Heart left ventricle (tissue), 13 donors: ENCODE data around the gene MAPK4.

Experiments used
- POLR2A ChIP-seq, 2 donors: fragments of 450-650 bp; IDR thresholded peaks; one replicate each; pipeline ENCODE4 v1.6.1; 2017; ENCODE audit warnings: antibody characterized with exemption in 2 of 2, mild to moderate bottlenecking in 2 of 2, moderate library complexity in 2 of 2
- TF ChIP-seq, protein P1 (sequence below), 12 donors: fragments of 200-600 bp; sonication (generic) in 4 of 12; IDR thresholded peaks; one replicate each; pipeline versions ENCODE4 v1.5.0 to v1.8.0; 2018 to 2022; ENCODE audit warnings: antibody characterized with exemption in 12 of 12, mild to moderate bottlenecking in 5 of 12
- donor health status: ischemic (EF 13 %, LVEDD 7.1; RV severe dilation, severe dysfunction).
- donor health status: DM: no; HTN: yes; CAD: no.
- donor health status: DM: no; HTN: no; CAD: no.
- donor health status: ischemic (EF 25% LVEDD 6.9; RV normal size, moderate dysfunction).
- donor health status: ischemic (EF 25% LVEDD 5.7; RV mildly dilated, moderate dysfunction).
- donor health status: ischemic (EF 35%, LVEDD 5.7; RV mildly dilated, moderate dysfunction).
- donor health status: nonischemic (EF 11% LVEDD 7.7; RV severe dilation, severe dysfunction).
- donor health status: DM: yes; HTN: yes; CAD: no.
- donor health status: PGD.
- donor health status: ischemic (EF 29% LVEDD 5.4; RV normal size, mild dysfunction).
- donor health status: nonischemic (EF 23%, LVEDD 6.1; RV moderate dilation, normal function).

DNA sequence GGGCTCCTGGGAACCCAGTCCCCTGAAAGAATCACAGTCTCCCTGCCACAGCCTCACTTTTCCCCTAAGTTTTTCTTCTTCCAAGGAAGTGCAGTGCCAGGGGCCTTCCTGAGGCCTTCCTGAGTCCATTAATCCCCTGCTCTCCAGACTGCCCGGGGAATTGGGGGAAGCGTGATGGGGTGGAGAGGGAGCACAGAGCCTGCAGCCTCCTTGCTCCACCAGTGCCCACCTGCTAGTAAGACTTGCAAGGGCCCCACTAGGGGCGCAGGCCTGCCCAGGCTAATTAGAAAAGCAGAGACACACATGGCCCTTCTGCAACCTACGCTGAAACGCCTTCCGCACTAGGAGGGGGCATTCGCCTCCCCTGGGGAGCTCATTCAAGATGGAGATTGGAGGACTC lies 149.3 kb downstream of the MAPK4 start:
- no peak for TF ChIP-seq POLR2A (IDR thresholded peaks at IDR 0.05)
- TF ChIP-seq, protein P1, sequence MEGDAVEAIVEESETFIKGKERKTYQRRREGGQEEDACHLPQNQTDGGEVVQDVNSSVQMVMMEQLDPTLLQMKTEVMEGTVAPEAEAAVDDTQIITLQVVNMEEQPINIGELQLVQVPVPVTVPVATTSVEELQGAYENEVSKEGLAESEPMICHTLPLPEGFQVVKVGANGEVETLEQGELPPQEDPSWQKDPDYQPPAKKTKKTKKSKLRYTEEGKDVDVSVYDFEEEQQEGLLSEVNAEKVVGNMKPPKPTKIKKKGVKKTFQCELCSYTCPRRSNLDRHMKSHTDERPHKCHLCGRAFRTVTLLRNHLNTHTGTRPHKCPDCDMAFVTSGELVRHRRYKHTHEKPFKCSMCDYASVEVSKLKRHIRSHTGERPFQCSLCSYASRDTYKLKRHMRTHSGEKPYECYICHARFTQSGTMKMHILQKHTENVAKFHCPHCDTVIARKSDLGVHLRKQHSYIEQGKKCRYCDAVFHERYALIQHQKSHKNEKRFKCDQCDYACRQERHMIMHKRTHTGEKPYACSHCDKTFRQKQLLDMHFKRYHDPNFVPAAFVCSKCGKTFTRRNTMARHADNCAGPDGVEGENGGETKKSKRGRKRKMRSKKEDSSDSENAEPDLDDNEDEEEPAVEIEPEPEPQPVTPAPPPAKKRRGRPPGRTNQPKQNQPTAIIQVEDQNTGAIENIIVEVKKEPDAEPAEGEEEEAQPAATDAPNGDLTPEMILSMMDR (IDR thresholded peaks at IDR 0.05): no peak
